DMS153 treated with DMSO at 0.1 percent for 48 hours (cell line): ENCODE results near the gene CEP120.
"Not testable (repeated sequence)": the region's sequence is repeated elsewhere in the genome, so short reads cannot be mapped to it uniquely, and the experiment has no call there.

ENCODE experiments used
- DNase-seq: peaks from one replicate; lab custom pipeline; 2025; ENCODE audit not compliant: unreplicated experiment; lab: John Stamatoyannopoulos, UW

CEP120 gene

GRCh38 chr5:123423278-123424149, at the start of gene CEP120:
Gene CEP120, minus strand, starts transcription at chr5:123423403. Its CDS starts 405 bp downstream, at chr5:123422998.
- peak; percentile 82 for DNase-seq

GRCh38 chr5:123472150-123472924, 49.1 kb upstream of the CEP120 start:
- no peak for DNase-seq

GRCh38 chr5:123471385-123471784, 48.2 kb upstream of the CEP120 start:
- DNase-seq = no peak

- not testable (repeated sequence) for DNase-seq
Measured at GRCh38 chr5:123466839-123467238, 43.6 kb upstream of the CEP120 start.

GRCh38 chr5:123460296-123460729, 37.1 kb upstream of the CEP120 start:
- no peak for DNase-seq

- DNase-seq = not testable (repeated sequence)
Measured at GRCh38 chr5:123458994-123459393, 35.8 kb upstream of the CEP120 start.

GRCh38 chr5:123456242-123456641, 33.0 kb upstream of the CEP120 start:
- no peak for DNase-seq

GRCh38 chr5:123455640-123456039, 32.4 kb upstream of the CEP120 start:
- DNase-seq = no peak

- no peak for DNase-seq
Measured at GRCh38 chr5:123455095-123455494, 31.9 kb upstream of the CEP120 start.

GRCh38 chr5:123454259-123454911, 31.2 kb upstream of the CEP120 start:
- DNase-seq = no peak

- DNase-seq = no peak
Measured at GRCh38 chr5:123452401-123452800, 29.2 kb upstream of the CEP120 start.

- DNase-seq = no peak
Measured at GRCh38 chr5:123451047-123451446, 27.8 kb upstream of the CEP120 start.

GRCh38 chr5:123450640-123451039, 27.4 kb upstream of the CEP120 start:
- peak; percentile 10 for DNase-seq

GRCh38 chr5:123450114-123450513, 26.9 kb upstream of the CEP120 start:
- no peak for DNase-seq

GRCh38 chr5:123449424-123449974, 26.3 kb upstream of the CEP120 start:
- DNase-seq = no peak

- DNase-seq = no peak
Measured at GRCh38 chr5:123448743-123449142, 25.5 kb upstream of the CEP120 start.

GRCh38 chr5:123448017-123448617, 24.9 kb upstream of the CEP120 start:
- DNase-seq = no peak

- DNase-seq = no peak
Measured at GRCh38 chr5:123444016-123444415, 20.8 kb upstream of the CEP120 start.

GRCh38 chr5:123441408-123441807, 18.2 kb upstream of the CEP120 start:
- no peak for DNase-seq

- DNase-seq = no peak
Measured at GRCh38 chr5:123440456-123441181, 17.4 kb upstream of the CEP120 start.
